Suprapubic skin (tissue), 4 donors: ENCODE data around the gene BAAT. TPM values are rescaled to one million over a fixed set of nuclear protein-coding genes. Genes with fewer than 3 reads are reported as not detected.

Experiments used
- DNase-seq, 2 donors: peaks; one replicate each; pipeline ENCODE4 v3.0.0-alpha.2; 2019; ENCODE audit warnings: low spot score in 2 of 2
- H3K27ac ChIP-seq: fragments of 200-600 bp; sonication (generic); one replicate; pipeline ENCODE4 v1.5.1; 2019
- H3K27me3 ChIP-seq: fragments of 200-600 bp; sonication (generic); one replicate; pipeline ENCODE4 v1.5.1; 2019
- H3K36me3 ChIP-seq: fragments of 200-600 bp; sonication (generic); one replicate; pipeline ENCODE4 v1.5.1; 2019
- H3K4me1 ChIP-seq: fragments of 200-600 bp; sonication (generic); one replicate; pipeline ENCODE4 v1.5.1; 2019
- H3K4me3 ChIP-seq: fragments of 200-600 bp; sonication (generic); one replicate; pipeline ENCODE4 v1.5.1; 2019; ENCODE audit warnings: mild to moderate bottlenecking
- H3K9me3 ChIP-seq: fragments of 200-600 bp; sonication (generic); one replicate; pipeline ENCODE4 v1.5.1; 2019
- CTCF ChIP-seq, 2 donors: fragments of 200-600 bp in 1 of 2; fragments of 450-650 bp in 1 of 2; sonication (generic) in 1 of 2; IDR thresholded peaks; one replicate each; pipeline ENCODE4 v1.5.1; 2016 to 2019; ENCODE audit warnings: antibody characterized with exemption in 2 of 2, mild to moderate bottlenecking in 1 of 2, moderate library complexity in 1 of 2
- EP300 ChIP-seq: sonication (generic); formaldehyde crosslinking; IDR thresholded peaks from one replicate; pipeline ENCODE4 v1.6.1; 2017; ENCODE audit warnings: antibody characterized with exemption
- POLR2A ChIP-seq, 2 donors: fragments of 450-650 bp; IDR thresholded peaks; one replicate each; pipeline ENCODE4 v1.6.1; 2017; ENCODE audit warnings: antibody characterized with exemption in 2 of 2, mild to moderate bottlenecking in 2 of 2, moderate library complexity in 2 of 2
- POLR2AphosphoS5 ChIP-seq, 3 donors: sonication (generic); formaldehyde crosslinking; IDR thresholded peaks; one replicate each; pipeline ENCODE4 v1.6.1; 2017; ENCODE audit warnings: antibody characterized with exemption in 3 of 3
- WGBS: methylation state at CpG from one replicate; pipeline ENCODE4 v1.1.5; 2018; 5-methylcytosine and 5-hydroxymethylcytosine counted together
- total RNA-seq, 4 donors: library from RNA; depleted of rRNA; stranded (reverse); fragments of >200 nt; gene quantifications; one replicate each; pipeline ENCODE4 v1.1.0, GENCODE V29; 2016

The BAAT gene
- total RNA-seq, 4 donors from 2014 or later: 2.3 TPM; not detected in 3

DNA sequence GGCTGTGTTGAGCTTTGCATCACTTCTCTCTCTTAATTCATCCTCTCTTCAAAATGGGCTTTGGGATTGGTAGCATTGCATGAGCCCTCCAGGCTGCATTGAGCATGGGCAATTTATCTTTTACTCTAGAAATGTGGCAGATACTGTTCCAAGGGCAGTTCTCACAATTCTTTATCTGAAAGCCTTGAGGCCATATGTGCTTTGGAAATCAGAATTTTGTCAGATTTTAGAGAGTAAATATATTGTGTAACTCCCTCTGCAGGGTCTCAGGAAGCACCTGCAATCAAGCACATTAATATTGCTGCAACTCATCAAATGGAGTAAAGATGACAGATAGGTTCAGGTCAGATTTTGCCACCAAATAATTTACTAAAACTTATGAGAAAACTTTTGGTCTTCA is 33.2 kb upstream of the BAAT start:
- no peak for DNase-seq
- Histone ChIP-seq H3K4me3 (no peak overlapping the region), H3K36me3 (no peaks in the 10 kb centered on the region), H3K27me3 (no peaks in the 10 kb centered on the region), H3K4me1 (no peaks in the 10 kb centered on the region), H3K9me3 (peaks cover 27% of the 10 kb centered on the region), H3K27ac (no peak overlapping the region)
- no peak for TF ChIP-seq POLR2A (IDR thresholded peaks at IDR 0.05)
- TF ChIP-seq EP300: no peak
- no peak for TF ChIP-seq CTCF (IDR thresholded peaks at IDR 0.05)
- no peak for TF ChIP-seq POLR2AphosphoS5 (IDR thresholded peaks at IDR 0.05)

- Histone ChIP-seq H3K4me1 (no peaks in the 10 kb centered on the region), H3K36me3 (no peaks in the 10 kb centered on the region), H3K9me3 (peaks cover 32% of the 10 kb centered on the region), H3K27ac (no peak overlapping the region), H3K27me3 (no peaks in the 10 kb centered on the region), H3K4me3 (no peak overlapping the region)
- no peak for DNase-seq
- TF ChIP-seq EP300: no peak
- TF ChIP-seq CTCF (IDR thresholded peaks at IDR 0.05): no peak
- TF ChIP-seq POLR2AphosphoS5 (IDR thresholded peaks at IDR 0.05): no peak
- no peak for TF ChIP-seq POLR2A (IDR thresholded peaks at IDR 0.05)
These were observed 32.6 kb upstream of the BAAT start for GRCh38 chr9:101417389-101417788.

DNA sequence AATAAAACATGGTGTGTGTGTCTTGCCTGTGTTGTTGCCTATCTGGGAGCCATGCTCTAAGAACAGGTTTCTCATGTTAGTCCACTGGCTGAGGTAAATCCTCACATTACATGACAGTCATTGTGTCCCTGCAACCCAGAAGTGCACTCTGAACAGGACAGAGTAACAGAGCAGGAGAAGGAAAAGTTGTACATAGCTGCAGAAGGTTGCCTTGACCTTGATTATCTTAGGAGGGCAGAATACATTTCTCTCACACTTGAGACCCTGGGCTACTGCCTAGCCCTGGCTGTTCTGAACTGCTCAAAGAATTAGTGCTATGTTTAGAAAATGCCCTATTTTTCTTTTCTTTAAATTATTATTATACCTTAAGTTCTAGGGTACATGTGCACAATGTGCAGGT is 30.8 kb upstream of the BAAT start:
- Histone ChIP-seq H3K27me3 (no peaks in the 10 kb centered on the region), H3K27ac (no peak overlapping the region), H3K4me3 (no peak overlapping the region), H3K36me3 (no peaks in the 10 kb centered on the region), H3K4me1 (no peaks in the 10 kb centered on the region), H3K9me3 (peaks cover 44% of the 10 kb centered on the region)
- no peak for DNase-seq
- TF ChIP-seq EP300: no peak
- no peak for TF ChIP-seq POLR2A (IDR thresholded peaks at IDR 0.05)
- TF ChIP-seq POLR2AphosphoS5 (IDR thresholded peaks at IDR 0.05): no peak
- TF ChIP-seq CTCF (IDR thresholded peaks at IDR 0.05): no peak

DNA sequence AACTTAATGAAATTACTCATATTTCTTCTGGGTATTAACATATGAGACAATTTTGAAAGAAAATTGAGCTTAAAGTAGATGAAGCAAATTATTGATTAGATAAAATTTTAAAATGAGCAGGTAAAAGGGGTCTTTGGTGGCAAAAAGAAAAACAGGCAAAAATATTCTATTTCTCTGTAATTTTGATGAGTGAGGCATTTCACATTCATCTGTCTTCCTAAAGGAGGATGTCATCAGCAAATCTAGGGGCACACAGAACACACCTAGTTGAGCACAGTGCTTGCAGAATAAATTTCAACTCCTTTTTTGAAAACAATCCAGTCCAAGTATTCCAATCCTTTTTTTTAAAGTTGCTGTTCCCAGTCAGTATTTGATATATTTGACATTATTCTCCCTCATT is 30.0 kb upstream of the BAAT start:
- H3K27me3 ChIP-seq: no peaks in the 10 kb centered on the region
- TF ChIP-seq EP300 (no peak), POLR2AphosphoS5 (IDR thresholded peaks at IDR 0.05) (no peak), CTCF (IDR thresholded peaks at IDR 0.05) (no peak), POLR2A (IDR thresholded peaks at IDR 0.05) (no peak)
- no peak for DNase-seq
- no peaks in the 10 kb centered on the region for H3K36me3 ChIP-seq
- H3K9me3 ChIP-seq: peaks cover 52% of the 10 kb centered on the region
- H3K4me1 ChIP-seq: no peaks in the 10 kb centered on the region
- no peak overlapping the region for H3K4me3 ChIP-seq
- no peak overlapping the region for H3K27ac ChIP-seq

GRCh38 chr9:101409079-101409477 is 24.3 kb upstream of the BAAT start:
- 98% methylated on average over 4 of the region's 4 CpGs for WGBS
- DNase-seq: no peak
- no peaks in the 10 kb centered on the region for H3K27me3 ChIP-seq
- TF ChIP-seq POLR2A (IDR thresholded peaks at IDR 0.05) (no peak), POLR2AphosphoS5 (IDR thresholded peaks at IDR 0.05) (no peak), CTCF (IDR thresholded peaks at IDR 0.05) (no peak), EP300 (no peak)
- no peak overlapping the region for H3K27ac ChIP-seq
- H3K36me3 ChIP-seq: peaks cover 56% of the 10 kb centered on the region
- H3K4me1 ChIP-seq: no peaks in the 10 kb centered on the region
- H3K4me3 ChIP-seq: no peak overlapping the region
- H3K9me3 ChIP-seq: peaks cover 83% of the 10 kb centered on the region
